Measurements from ENCODE around the gene PLB1.

DNA sequence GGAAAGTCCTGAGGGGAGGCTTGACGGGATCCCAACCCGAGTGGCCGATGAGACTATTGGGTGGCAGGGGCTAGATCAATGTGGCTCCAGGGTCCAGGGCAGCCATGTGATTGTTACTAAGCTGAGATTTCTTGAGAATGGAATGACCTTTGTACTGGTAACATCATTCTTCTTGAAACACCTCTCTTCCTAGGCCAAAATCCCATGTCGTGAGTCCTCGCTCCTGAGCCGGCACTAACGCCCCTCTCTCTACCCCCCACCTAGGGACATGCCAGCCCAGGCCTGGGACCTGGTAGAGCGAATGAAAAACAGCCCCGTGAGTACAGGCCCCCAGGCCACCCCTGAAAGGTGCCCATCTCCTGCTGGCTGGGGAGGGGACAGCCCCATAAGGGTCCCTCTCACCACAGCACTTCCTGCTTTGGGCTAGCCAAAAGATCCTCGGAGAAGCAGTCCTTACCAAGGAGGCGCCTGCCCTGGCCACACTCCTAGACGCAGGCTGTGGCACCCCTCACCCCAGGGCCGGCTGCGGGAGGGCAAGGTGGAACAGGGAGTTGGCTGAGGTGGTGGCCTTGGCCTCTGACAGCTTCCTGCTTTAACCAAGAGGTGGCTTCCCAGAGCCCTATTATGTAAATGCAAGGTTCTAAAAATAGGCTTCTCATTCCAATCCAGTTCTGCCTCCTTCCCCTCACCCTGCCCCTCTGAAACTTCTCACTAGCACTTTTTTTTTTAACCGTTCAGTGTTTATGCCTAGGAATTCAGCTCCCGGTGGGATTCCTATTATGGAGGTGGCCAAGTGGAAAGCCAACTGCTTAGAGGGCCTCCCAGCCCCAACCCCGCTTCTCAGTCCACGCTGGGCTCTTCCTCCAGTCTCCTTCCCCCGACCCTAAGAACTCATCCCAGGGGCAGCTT is 129.2 kb downstream of the PLB1 start:
- peak in 1 of 3 donors; percentile 31 for TF ChIP-seq POLR2A (IDR thresholded peaks at IDR 0.05)
- TF ChIP-seq, protein P1, sequence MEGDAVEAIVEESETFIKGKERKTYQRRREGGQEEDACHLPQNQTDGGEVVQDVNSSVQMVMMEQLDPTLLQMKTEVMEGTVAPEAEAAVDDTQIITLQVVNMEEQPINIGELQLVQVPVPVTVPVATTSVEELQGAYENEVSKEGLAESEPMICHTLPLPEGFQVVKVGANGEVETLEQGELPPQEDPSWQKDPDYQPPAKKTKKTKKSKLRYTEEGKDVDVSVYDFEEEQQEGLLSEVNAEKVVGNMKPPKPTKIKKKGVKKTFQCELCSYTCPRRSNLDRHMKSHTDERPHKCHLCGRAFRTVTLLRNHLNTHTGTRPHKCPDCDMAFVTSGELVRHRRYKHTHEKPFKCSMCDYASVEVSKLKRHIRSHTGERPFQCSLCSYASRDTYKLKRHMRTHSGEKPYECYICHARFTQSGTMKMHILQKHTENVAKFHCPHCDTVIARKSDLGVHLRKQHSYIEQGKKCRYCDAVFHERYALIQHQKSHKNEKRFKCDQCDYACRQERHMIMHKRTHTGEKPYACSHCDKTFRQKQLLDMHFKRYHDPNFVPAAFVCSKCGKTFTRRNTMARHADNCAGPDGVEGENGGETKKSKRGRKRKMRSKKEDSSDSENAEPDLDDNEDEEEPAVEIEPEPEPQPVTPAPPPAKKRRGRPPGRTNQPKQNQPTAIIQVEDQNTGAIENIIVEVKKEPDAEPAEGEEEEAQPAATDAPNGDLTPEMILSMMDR (IDR thresholded peaks at IDR 0.05): peak in 1 of 7 experiments; percentile 7
